Stimulated activated CD4-positive, alpha-beta T cell treated with anti-CD3 and anti-CD28 coated beads, Interleukin-1b, Interleukin-23, amount 100 ng/mL, for 24 hours (primary cell): ENCODE data around the gene SPTB.

Experiments
- DNase-seq, 4 experiments: peaks; one replicate each; pipeline ENCODE4 v3.0.0-alpha.2; 2020; ENCODE audit warnings: low read depth in 4 of 4, low spot score in 1 of 4

SPTB gene

GRCh38 chr14:64732536-64733120, 147.1 kb downstream of the SPTB start:
- no peak for DNase-seq

- DNase-seq, result no peak
Measured at GRCh38 chr14:64732066-64732465, 147.6 kb downstream of the SPTB start.

DNA sequence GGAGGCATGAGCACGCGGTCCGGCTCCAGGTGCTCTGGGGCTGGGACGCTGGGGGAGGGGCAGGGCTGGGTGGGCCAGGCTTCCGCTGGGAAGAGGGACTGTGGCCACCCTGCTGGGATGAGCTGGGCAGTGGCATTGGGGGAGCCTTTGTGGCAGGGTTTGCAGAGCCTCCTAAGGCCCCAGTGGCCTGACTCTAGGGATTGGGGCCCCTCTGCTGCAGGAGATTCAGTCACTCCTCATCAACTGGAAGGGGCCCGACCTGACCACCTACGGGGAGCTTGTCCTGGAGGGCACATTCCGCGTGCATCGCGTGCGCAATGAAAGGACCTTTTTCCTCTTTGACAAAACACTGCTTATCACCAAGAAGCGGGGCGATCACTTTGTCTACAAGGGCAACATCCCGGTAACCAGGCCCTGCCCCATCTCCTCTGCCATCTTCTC, 148.5 kb downstream of the SPTB start:
- DNase-seq, result no peak

DNA sequence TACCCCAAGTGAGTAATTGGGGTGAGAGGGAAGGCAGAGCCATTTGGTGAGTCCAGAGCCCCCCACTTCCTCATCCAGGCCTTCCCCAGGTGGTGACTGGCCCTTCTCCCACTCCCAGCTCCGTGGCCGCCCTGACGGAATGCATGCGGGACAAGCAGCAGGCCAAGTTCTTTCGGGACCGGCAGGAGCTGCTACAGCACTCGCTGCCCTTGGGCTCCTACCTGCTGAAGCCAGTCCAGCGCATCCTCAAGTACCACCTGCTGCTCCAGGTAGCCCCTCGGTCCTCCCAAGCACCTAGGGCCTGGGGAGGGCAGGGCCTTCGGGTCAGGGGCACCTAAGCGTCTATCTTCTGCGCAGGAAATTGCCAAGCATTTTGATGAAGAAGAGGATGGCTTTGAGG, 149.0 kb downstream of the SPTB start:
- DNase-seq, result no peak

GRCh38 chr14:64730061-64730440, 149.7 kb downstream of the SPTB start:
- no peak for DNase-seq

DNA sequence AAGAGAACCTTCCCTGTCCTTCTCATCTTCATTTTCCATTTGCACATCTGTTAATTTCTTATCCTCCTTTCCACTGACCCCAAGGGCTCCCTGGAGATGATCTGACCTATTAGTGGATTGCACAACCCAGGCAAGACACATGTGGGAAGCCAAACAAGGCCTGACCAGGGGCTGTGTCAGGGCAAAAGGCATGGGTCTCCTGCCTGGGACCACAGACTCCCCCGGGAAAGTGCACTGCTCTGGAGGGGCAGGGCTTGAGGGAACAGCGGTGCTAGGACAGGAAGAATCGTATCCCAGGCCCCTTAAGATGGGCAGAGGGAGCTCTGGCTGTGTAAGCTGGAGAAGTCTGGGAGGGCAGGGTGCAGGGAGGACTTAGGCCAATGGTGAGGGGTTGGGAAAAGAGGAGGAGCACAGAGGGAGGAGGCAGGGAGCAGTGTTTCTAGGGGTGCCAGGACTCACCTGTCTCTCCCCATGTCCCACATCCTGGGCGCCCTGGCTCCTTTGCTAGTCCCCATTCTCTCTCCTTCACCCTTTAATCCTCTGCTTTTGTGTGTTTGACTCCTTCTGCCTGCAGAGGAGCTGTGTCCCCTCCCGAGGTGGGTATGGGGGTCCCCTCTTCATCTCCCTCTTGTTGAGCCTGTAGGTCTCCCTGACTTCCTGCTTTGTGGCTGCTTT, 150.2 kb downstream of the SPTB start:
- no peak for DNase-seq

- no peak for DNase-seq
Measured at GRCh38 chr14:64728856-64729255, 150.9 kb downstream of the SPTB start.

DNA sequence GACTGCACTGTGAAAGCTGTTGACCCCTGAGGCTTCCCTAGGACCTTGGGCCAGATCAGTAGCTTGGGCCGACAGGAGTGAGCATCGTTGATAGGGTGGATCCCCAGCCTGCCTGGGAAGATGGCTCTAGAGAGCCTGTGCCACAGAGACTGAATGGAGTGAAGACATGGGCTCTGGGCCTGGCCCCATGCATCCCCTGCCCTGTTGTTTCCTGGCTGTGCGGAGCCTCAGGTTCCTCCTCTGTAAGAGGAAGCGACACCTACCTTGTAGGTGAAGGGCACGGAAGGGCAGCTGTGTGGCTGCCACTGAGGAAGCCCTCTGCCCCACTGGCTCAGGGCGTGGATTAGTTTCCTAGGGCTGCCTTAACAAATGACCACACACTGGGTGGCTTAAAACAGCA, 151.6 kb downstream of the SPTB start:
- DNase-seq, result no peak

DNA sequence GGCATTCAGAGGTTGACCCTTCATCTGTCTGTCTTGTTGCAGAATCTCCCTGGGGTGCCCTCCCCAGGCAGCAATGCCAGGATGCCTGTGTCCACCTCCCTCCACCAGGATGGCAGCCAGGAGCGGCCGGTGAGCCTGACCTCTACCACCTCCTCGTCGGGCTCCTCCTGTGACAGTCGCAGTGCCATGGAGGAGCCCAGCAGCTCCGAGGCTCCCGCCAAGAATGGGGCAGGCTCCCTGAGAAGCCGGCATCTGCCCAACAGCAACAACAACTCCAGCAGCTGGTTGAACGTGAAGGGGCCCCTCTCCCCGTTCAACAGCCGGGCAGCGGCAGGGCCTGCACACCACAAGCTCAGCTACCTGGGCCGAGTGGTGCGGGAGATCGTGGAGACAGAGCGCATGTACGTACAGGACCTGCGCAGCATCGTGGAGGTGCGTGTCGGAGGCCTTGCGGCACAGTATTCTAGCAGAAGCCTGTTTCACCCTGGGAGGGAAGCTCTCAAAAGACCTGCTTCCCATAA, 152.1 kb downstream of the SPTB start:
- DNase-seq, result no peak

DNA sequence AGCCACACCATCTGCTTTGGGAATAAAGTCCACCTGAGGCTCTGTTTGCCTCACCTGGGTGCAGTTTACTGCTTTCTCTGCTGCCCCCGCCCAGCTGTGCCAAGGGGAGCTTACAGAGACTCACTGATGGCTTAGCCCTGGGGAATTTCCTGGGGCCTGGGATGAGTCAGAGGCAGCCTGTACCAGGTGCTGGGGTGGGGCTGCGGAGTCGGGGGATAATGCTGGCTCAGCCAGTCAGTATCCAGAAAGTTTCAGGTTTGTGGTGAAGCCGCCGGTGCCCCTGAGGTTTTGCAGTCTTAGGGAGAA, 153.2 kb downstream of the SPTB start:
- DNase-seq, result no peak

GRCh38 chr14:64725879-64726584, 153.7 kb downstream of the SPTB start:
- DNase-seq, result no peak

DNA sequence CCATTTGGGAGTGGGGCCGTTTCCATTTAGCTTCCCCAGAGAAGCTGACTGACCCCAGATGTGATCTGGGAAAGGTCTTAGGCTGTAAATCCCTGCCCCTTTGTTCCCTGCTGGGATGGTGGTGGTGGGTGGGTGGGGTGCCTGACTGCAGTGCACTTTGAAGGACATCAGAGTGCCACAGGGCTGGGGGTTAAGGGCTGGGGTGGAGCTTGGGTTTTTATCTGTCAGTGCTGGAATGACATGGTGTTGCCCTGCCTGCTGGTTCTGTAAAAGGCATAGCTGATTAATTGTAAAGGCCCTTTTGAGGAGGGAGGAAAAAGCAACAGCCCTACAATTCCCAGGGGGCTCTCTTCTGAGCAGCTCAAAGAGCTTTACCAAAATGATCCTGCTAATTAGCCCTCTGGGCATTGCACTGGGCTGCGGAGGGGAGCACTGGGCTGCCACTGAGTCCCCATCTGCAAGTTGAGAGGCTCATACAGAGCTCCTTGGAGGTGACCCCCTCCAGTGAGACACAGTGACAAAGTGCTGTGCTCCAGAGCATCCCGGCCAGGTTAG, 154.4 kb downstream of the SPTB start:
- DNase-seq, result no peak

DNA sequence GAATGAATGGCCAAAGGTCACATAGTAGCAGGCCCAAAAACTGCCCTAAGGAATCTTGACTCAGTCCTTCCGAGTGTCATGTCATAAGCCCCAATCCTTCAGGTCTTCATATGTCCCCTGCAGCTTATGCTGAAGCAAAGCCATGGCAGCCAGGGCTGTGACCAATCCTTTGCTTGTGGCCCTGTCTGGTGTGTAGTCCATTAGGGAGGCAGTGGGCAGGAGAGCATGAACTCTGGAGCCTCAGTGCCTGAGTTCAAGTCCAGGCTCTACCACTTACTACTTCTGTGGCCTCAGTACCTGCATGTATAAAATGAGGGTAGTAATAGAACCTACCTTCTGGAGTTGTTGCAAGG, 155.2 kb downstream of the SPTB start:
- DNase-seq, result no peak

GRCh38 chr14:64723691-64724577, 155.8 kb downstream of the SPTB start:
- DNase-seq, result no peak

GRCh38 chr14:64722842-64723447, 156.8 kb downstream of the SPTB start:
- DNase-seq, result no peak

GRCh38 chr14:64721899-64722298, 157.8 kb downstream of the SPTB start:
- no peak for DNase-seq

GRCh38 chr14:64721391-64721791, 158.3 kb downstream of the SPTB start:
- DNase-seq, result no peak

GRCh38 chr14:64720131-64720576, 159.6 kb downstream of the SPTB start:
- DNase-seq, result no peak

DNA sequence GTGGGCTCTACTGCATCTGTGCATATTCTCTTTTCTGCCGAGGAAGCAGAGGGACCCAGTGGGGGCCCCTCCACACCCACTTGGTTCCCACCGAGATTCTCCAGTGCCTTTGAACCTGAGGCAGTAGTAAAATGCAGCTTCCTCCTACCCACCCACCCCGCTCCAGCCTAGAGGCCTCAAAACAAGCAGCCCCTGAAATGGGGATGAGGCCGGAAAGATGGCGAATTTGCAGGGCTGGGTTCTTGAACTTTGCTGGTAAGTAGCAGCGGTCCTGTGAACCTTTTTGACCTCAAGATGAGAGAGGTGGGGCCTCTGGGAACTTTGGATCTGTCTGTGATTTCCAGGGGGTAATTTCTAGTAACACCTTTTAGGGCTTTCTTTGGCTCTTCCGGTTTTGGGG, 160.1 kb downstream of the SPTB start:
- DNase-seq, result no peak

- DNase-seq, result no peak
Measured at GRCh38 chr14:64718762-64719161, 160.9 kb downstream of the SPTB start.

DNA sequence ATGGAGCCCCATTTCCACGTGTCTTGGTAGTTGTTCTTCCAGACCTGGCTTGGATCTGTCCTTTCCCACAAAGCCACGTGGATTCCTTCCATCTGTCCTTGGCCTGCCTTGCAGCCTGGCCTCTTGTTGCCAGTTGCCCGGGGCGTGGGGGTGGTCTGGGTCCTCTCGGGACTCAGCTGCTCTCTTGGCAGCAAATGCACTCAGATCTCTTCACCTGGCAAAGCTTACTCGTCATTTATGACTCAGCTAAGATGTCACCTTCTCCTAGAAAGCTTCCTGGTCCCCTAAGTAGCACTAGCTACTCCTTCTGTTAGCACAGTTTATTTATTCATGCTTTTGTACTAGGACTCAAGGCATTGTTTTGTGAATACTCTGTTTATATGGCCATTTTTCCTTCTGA, 161.8 kb downstream of the SPTB start:
- no peak for DNase-seq
